ENCODE results near the gene HNMT. TPM values are rescaled to one million over a fixed set of nuclear protein-coding genes. Genes with fewer than 3 reads are reported as not detected.
"Not testable (repeated sequence)": the region's sequence is repeated elsewhere in the genome, so short reads cannot be mapped to it uniquely, and the experiment has no call there.

Gene HNMT
- total RNA-seq, 5 donors from 2014 or later (not counting 1 experiment from before 2014, with no cell fraction given): 0.15 to 0.39 (median 0.22) TPM; not detected in 2

DNA sequence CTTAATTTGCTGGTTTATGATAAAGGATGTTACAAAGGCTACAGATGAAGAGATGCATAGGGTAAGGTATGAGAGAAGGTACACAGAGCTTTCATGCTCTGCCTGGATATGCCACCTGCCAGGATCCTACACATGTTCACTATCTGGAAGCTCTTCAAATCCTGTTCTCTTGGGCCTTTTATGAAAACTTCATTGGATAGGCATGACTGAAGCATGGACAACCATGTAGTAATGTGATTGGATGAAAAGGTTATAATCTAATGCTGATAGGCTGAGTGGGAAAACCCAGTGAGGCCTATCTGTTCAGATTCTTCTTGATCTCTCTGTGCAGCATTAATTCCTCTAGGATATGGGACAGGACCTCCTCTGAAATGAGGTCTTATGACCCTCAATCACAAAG is 26.8 kb downstream of the HNMT start:
- CTCF ChIA-PET: no interaction called here
- peaks cover 6 to 11% (median 9%) of the 10 kb centered on the region in 3 donors for H3K9me3 Mint-ChIP-seq
- Histone ChIP-seq H3K9me3 (no peaks in the 10 kb centered on the region), H3K27me3 (replicated peaks in 1 of 2; ENCODE audit: control insufficient read depth in 2 of 2, extremely low read depth in 1 of 2, insufficient read depth in 2 of 2, low read length in 1 of 2) (peaks cover 0 to 11% of the 10 kb centered on the region in 2 experiments), H3K27ac (ENCODE audit: low read length) (no peak overlapping the region), H3K4me3 (ENCODE audit: control insufficient read depth in 1 of 2, extremely low read depth in 1 of 2, low read length in 1 of 2) (no peak overlapping the region), H3K4me1 (ENCODE audit: control insufficient read depth in 1 of 2, extremely low read depth in 1 of 2, insufficient read depth in 2 of 2, low read length in 2 of 2) (no peaks in the 10 kb centered on the region), H3K36me3 (ENCODE audit: control insufficient read depth in 2 of 2, extremely low read depth in 1 of 2, insufficient read depth in 1 of 2, low read length in 1 of 2) (no peaks in the 10 kb centered on the region)
- no peak overlapping the region for H3K4me3 Mint-ChIP-seq
- no peak for ATAC-seq (replicated peaks in 1 of 4)
- POLR2A ChIA-PET: no interaction called here
- no peaks in the 10 kb centered on the region for H3K36me3 Mint-ChIP-seq
- H3K27me3 Mint-ChIP-seq: no peaks in the 10 kb centered on the region
- no peak for DNase-seq
- H3K27ac Mint-ChIP-seq: no peak overlapping the region
- no peaks in the 10 kb centered on the region for H3K4me1 Mint-ChIP-seq

- no peaks in the 10 kb centered on the region for H3K27me3 Mint-ChIP-seq
- WGBS (ENCODE audit: insufficient coverage): 100% methylated on average over 3 of the region's 6 CpGs
- Histone ChIP-seq H3K4me1 (ENCODE audit: control insufficient read depth in 1 of 2, extremely low read depth in 1 of 2, insufficient read depth in 2 of 2, low read length in 2 of 2) (no peaks in the 10 kb centered on the region), H3K27ac (ENCODE audit: low read length) (no peak overlapping the region), H3K4me3 (ENCODE audit: control insufficient read depth in 1 of 2, extremely low read depth in 1 of 2, low read length in 1 of 2) (no peak overlapping the region), H3K27me3 (replicated peaks in 1 of 2; ENCODE audit: control insufficient read depth in 2 of 2, extremely low read depth in 1 of 2, insufficient read depth in 2 of 2, low read length in 1 of 2) (peaks cover 0 to 11% of the 10 kb centered on the region in 2 experiments), H3K9me3 (no peaks in the 10 kb centered on the region), H3K36me3 (ENCODE audit: control insufficient read depth in 2 of 2, extremely low read depth in 1 of 2, insufficient read depth in 1 of 2, low read length in 1 of 2) (no peaks in the 10 kb centered on the region)
- no peaks in the 10 kb centered on the region for H3K36me3 Mint-ChIP-seq
- no peaks in the 10 kb centered on the region for H3K4me1 Mint-ChIP-seq
- CTCF ChIA-PET: no interaction called here
- no peak overlapping the region for H3K27ac Mint-ChIP-seq
- H3K9me3 Mint-ChIP-seq: peaks cover 5 to 11% (median 6%) of the 10 kb centered on the region in 3 donors
- POLR2A ChIA-PET: no interaction called here
- DNase-seq (no peak), ATAC-seq (replicated peaks in 1 of 4) (no peak)
- no peak overlapping the region for H3K4me3 Mint-ChIP-seq
These were observed 27.9 kb downstream of the HNMT start for GRCh38 chr2:137992039-137992646.

DNA sequence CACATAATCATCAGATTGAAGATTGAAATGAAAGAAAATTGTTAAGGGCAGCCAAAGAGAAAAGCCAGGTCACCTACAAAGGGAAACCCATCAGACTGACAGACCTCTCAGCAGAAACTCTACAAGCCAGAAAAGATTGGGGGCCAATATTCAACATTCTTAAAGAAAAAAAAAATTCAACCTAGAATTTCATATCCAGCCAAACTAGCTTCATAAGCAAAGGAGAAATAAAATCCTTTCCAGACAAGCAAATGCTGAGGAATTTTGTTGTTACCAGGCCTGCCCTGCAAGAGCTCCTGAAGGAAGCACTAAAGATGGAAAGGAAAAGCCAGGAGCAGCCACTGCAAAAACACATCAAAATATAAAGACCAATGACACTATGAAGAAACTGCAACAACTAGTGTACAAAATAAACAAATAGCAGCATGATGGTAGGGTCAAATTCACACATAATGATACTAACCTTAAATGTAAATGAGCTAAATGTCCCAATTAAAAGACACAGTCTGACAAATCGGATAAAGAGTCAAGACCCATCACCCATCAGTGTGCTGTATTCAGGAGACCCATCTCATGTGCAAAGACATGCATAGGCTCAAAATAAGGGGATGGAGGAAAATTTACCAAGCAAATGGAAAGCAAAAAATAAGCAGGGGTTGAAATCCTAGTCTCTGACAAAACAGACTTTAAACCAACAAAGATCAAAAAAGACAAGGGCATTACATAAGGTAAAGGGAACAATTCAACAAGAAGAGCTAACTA is 29.6 kb downstream of the HNMT start:
- H3K9me3 ChIP-seq; H3K4me1 Mint-ChIP-seq; H3K36me3 ChIP-seq (ENCODE audit: control insufficient read depth in 2 of 2, extremely low read depth in 1 of 2, insufficient read depth in 1 of 2, low read length in 1 of 2); POLR2A ChIA-PET; H3K27me3 Mint-ChIP-seq; H3K4me3 ChIP-seq (ENCODE audit: control insufficient read depth in 1 of 2, extremely low read depth in 1 of 2, low read length in 1 of 2); H3K27ac Mint-ChIP-seq; H3K4me3 Mint-ChIP-seq; DNase-seq; H3K4me1 ChIP-seq (ENCODE audit: control insufficient read depth in 1 of 2, extremely low read depth in 1 of 2, insufficient read depth in 2 of 2, low read length in 2 of 2); ATAC-seq (replicated peaks in 1 of 4); H3K36me3 Mint-ChIP-seq; CTCF ChIA-PET; H3K27ac ChIP-seq (ENCODE audit: low read length): not testable (repeated sequence)
- peaks cover 0 to 11% of the 10 kb centered on the region in 2 experiments for H3K27me3 ChIP-seq (replicated peaks in 1 of 2; ENCODE audit: control insufficient read depth in 2 of 2, extremely low read depth in 1 of 2, insufficient read depth in 2 of 2, low read length in 1 of 2)
- H3K9me3 Mint-ChIP-seq: peaks cover 5 to 13% (median 6%) of the 10 kb centered on the region in 3 donors
- no CpG with 5 or more reads among the region's 1 CpG for whole genome bisulfite sequencing (ENCODE audit: insufficient coverage)

- H3K27ac ChIP-seq (ENCODE audit: low read length); H3K27me3 Mint-ChIP-seq; H3K36me3 ChIP-seq (ENCODE audit: control insufficient read depth in 2 of 2, extremely low read depth in 1 of 2, insufficient read depth in 1 of 2, low read length in 1 of 2); H3K27ac Mint-ChIP-seq; H3K4me3 ChIP-seq (ENCODE audit: control insufficient read depth in 1 of 2, extremely low read depth in 1 of 2, low read length in 1 of 2); H3K4me3 Mint-ChIP-seq; H3K9me3 ChIP-seq; POLR2A ChIA-PET; ATAC-seq (replicated peaks in 1 of 4); H3K4me1 ChIP-seq (ENCODE audit: control insufficient read depth in 1 of 2, extremely low read depth in 1 of 2, insufficient read depth in 2 of 2, low read length in 2 of 2); CTCF ChIA-PET; DNase-seq; H3K36me3 Mint-ChIP-seq; H3K4me1 Mint-ChIP-seq: not testable (repeated sequence)
- 32% methylated on average over 2 of the region's 2 CpGs for WGBS (ENCODE audit: insufficient coverage)
- H3K27me3 ChIP-seq (replicated peaks in 1 of 2; ENCODE audit: control insufficient read depth in 2 of 2, extremely low read depth in 1 of 2, insufficient read depth in 2 of 2, low read length in 1 of 2): peaks cover 0 to 11% of the 10 kb centered on the region in 2 experiments
- H3K9me3 Mint-ChIP-seq: peaks cover 5 to 21% (median 8%) of the 10 kb centered on the region in 3 donors
These were observed 31.1 kb downstream of the HNMT start for GRCh38 chr2:137995368-137995767.

- H3K9me3 ChIP-seq; H3K4me1 ChIP-seq (ENCODE audit: control insufficient read depth in 1 of 2, extremely low read depth in 1 of 2, insufficient read depth in 2 of 2, low read length in 2 of 2); CTCF ChIA-PET; H3K4me3 ChIP-seq (ENCODE audit: control insufficient read depth in 1 of 2, extremely low read depth in 1 of 2, low read length in 1 of 2); H3K36me3 Mint-ChIP-seq; POLR2A ChIA-PET; H3K36me3 ChIP-seq (ENCODE audit: control insufficient read depth in 2 of 2, extremely low read depth in 1 of 2, insufficient read depth in 1 of 2, low read length in 1 of 2); H3K4me3 Mint-ChIP-seq; H3K27me3 Mint-ChIP-seq; DNase-seq; H3K27ac ChIP-seq (ENCODE audit: low read length); H3K4me1 Mint-ChIP-seq; ATAC-seq (replicated peaks in 1 of 4); H3K27ac Mint-ChIP-seq: not testable (repeated sequence)
- H3K27me3 ChIP-seq (replicated peaks in 1 of 2; ENCODE audit: control insufficient read depth in 2 of 2, extremely low read depth in 1 of 2, insufficient read depth in 2 of 2, low read length in 1 of 2): peaks cover 0 to 11% of the 10 kb centered on the region in 2 experiments
- peaks cover 5 to 21% (median 8%) of the 10 kb centered on the region in 3 donors for H3K9me3 Mint-ChIP-seq
These were observed 31.9 kb downstream of the HNMT start for GRCh38 chr2:137996158-137996557.

- WGBS (ENCODE audit: insufficient coverage): no CpG with 5 or more reads among the region's 4 CpGs
- H3K27me3 ChIP-seq (replicated peaks in 1 of 2; ENCODE audit: control insufficient read depth in 2 of 2, extremely low read depth in 1 of 2, insufficient read depth in 2 of 2, low read length in 1 of 2): no peaks in the 10 kb centered on the region
- no peak for ATAC-seq (replicated peaks in 1 of 4)
- Mint-ChIP-seq H3K4me3 (no peak overlapping the region), H3K4me1 (no peaks in the 10 kb centered on the region), H3K36me3 (no peaks in the 10 kb centered on the region), H3K27ac (no peak overlapping the region), H3K9me3 (peaks cover 5 to 20% (median 8%) of the 10 kb centered on the region in 3 donors), H3K27me3 (no peaks in the 10 kb centered on the region)
- ChIA-PET POLR2A (no interaction called here), CTCF (no interaction called here)
- DNase-seq: no peak
- H3K36me3 ChIP-seq (ENCODE audit: control insufficient read depth in 2 of 2, extremely low read depth in 1 of 2, insufficient read depth in 1 of 2, low read length in 1 of 2): no peaks in the 10 kb centered on the region
- no peaks in the 10 kb centered on the region for H3K9me3 ChIP-seq
- H3K27ac ChIP-seq (ENCODE audit: low read length): no peak overlapping the region
- H3K4me1 ChIP-seq (ENCODE audit: control insufficient read depth in 1 of 2, extremely low read depth in 1 of 2, insufficient read depth in 2 of 2, low read length in 2 of 2): no peaks in the 10 kb centered on the region
- H3K4me3 ChIP-seq (ENCODE audit: control insufficient read depth in 1 of 2, extremely low read depth in 1 of 2, low read length in 1 of 2): no peak overlapping the region
These were observed 33.5 kb downstream of the HNMT start for GRCh38 chr2:137997733-137998132.

Data from T-cell (primary cell).